IPS-NIHi11 (cell line): ENCODE results near the gene RFX5.

Source experiments
- DNase-seq: peaks from one replicate; pipeline ENCODE4 v3.0.0; 2012; ENCODE audit warnings: mixed read lengths, low spot score

Gene RFX5

DNA sequence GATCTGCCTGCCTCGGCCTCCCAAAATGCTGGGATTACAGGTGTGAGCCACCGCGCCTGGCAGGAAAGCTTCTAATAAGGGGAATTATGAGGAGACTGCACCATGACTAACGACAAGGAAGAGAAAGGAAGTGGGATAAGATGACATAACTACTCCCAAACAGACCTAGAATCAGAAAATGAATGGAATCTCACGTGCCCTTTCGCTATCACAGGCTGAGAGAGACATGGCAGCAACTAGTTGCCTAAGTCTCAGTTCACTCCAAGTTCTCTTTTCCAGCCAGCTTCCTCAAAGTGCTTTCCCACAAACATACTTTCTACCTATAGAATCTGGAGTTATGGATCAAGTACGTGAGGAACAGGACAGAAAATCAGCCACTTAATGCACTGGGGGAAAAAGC is 21.8 kb downstream of the RFX5 start:
- DNase-seq = no peak

- DNase-seq = no peak
Measured at GRCh38 chr1:151324390-151324930, 22.6 kb downstream of the RFX5 start.

DNA sequence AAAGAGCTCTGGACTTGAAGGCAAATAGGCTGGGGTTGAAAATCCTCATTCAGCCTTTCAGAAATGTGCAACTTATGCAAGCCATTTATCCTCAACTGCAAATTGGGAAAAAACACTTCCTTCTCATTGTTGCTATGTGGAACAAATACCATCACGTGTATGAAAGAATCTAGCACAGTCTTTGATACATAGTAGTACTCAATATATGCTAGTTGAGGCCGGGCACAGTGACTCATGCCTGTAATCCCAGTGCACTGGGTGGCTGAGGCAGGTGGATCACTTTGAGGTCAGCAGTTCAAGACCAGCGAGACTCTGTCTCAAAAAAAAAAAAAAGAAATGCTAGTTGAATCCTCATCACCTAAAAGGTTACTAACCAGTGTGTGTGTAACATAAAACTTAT is 28.1 kb downstream of the RFX5 start:
- DNase-seq = no peak

DNA sequence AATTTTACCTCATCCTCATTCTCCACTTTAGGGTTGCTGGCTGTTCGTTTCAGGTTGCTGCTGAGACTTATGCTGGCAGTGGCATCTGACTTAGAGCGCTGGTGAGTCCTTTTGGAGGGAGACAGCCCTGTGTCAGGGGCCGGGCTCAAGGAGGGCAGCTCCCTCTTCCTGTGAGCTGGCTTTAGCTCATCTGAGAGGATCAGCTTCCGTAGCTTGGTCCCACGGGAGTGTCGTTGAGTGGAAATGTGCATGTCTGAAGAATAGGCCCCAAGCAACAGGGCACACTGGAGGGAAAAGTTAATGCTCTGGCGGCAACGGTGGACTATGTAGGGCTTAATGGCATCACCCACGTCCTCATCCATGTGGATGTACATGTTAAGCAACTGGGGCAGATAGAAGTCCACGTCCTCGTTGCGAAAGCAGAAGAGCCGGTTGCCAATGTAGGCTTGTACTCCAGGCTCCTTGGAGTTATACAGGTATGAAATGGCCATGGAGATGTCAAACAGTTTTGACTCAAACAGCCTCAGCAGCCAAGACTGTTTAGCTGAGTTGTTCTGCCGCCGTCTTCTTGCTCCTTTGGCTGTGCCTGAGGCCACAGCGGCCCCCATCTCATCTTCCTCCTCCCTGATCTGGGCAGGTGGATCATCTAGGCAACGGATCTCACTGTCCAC is 31.4 kb downstream of the RFX5 start:
- no peak for DNase-seq

GRCh38 chr1:151314137-151314875 is 32.7 kb downstream of the RFX5 start:
- DNase-seq = no peak

GRCh38 chr1:151313501-151313900 is 33.6 kb downstream of the RFX5 start:
- DNase-seq = no peak

- no peak for DNase-seq
Measured at GRCh38 chr1:151312826-151313225, 34.2 kb downstream of the RFX5 start.

GRCh38 chr1:151312411-151312810 is 34.6 kb downstream of the RFX5 start:
- DNase-seq = no peak

GRCh38 chr1:151311589-151312331 is 35.3 kb downstream of the RFX5 start:
- no peak for DNase-seq

- no peak for DNase-seq
Measured at GRCh38 chr1:151311011-151311410, 36.0 kb downstream of the RFX5 start.

DNA sequence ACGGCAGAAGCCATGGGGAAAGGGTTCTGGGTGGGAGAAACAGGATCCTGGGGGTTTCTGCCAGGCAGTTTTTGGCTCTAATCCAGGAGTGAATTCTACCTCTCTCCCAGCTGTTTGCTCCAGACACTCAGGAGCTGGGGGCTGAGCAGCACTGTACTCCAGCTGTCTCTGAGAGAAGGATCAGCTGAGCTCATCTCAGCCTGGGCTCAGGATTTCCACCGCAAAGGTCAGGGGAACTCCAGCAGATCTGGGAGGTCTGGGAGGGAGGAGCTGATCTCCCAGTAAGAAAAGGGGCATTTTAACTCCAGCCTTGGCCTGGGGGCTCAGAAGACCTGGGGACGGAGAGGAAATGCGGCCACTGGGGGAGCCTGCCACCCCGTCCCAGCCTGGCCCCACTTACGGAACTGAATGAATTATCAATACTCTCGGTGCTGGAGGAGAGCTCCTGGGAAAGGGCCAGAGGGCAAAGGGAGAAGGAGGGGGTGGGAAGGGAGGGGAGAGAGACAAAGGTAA is 37.2 kb downstream of the RFX5 start:
- DNase-seq = peak; percentile 49

DNA sequence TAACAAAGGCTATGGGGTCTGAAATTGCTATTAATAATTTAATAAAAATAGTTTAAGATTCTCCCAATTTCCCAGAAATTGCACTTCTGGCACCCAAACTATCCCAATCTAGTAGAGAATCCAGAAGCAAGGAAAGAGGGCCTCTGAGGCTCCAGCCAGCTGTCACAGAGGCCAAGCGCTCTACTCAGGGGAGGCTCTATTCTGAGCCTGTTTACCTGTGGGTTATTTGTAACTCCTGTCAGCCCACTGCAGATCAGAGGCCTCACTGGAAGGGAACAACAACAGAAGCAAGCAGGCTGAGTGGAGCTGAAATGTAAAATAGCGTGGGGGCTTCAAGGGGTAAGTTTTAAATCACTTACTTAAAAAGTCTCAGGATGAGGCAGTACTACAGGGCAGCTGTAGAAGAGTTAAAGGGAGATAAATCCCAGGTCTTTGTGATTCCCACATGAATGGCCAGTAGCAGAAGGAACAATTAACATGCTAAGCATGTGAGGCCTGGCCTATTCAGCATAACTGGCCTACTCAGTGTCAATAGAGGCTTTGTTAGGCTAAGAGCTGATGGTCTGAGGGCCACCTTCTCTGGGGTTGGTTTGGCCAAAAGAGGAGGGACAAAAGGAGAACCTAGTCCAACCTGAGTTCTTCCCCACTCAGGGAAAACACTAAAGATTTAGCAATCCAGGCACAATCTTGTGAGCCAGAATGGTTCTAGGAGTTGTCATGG is 52.1 kb downstream of the RFX5 start:
- no peak for DNase-seq

DNA sequence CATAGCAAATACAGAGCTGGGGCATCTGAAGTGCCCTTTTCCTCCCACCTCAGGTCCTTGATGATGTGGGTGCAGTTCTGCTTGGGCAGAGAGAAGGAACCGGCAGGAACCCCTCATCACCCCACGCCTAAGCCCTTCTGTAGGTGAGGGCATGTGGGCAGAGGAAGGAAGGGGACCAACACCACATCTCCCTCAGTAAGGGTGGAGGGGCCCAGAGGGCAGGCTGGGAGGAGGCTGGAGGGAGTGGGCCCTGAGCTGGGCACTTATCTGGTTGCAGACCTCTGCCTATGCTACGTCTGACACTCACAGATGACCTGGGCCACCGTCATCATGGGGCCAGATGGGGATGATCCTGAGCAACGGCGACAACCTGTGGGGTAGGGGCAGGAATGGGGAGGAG is 54.0 kb downstream of the RFX5 start:
- no peak for DNase-seq

DNA sequence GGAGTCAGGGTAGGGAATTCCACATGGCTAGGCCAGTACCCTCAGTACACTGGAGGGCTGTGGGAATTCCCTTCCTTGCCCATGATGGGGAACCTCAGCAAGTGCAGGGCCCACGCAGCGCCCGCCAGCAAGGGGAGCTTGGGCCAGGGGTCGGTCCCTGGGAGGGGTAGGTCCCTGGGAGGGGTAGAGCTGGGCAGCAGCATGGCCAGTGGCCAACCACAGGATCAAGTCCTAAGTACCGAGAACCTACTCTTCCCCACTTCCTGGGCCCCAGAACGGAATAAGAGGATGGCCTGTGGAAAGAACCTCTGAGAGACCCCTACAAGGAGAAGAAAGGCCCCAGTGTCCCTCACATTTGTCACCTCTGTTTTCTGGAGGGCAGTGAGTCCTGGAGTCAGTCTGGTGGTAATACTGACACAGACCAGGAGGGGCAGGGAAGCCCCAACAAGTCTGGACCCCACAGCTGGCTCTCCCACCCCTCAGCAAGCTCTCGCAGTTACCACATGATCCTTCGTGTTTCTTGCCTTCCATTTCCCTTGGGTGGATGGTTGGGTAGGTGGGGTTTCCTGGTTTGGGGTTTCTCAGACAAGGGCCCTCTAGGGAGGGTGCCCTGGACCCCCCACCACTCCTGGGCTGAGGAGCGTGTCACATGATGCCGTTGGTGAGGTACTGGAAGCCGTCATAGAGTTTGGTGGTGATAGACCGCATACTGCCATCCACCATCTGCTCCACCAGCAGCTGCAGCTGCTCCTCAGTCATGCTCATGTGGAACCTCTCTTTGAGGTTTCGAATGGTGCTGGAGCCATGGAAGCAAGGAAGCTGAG is 54.6 kb downstream of the RFX5 start:
- DNase-seq = no peak

GRCh38 chr1:151290709-151291303 is 56.2 kb downstream of the RFX5 start:
- DNase-seq = no peak
